Inferior parietal cortex (tissue), 1 donor: ENCODE data around the gene LRIT2.

Experiments used
- DNase-seq: peaks from one replicate; pipeline ENCODE4 v3.0.0-alpha.2; 2016; ENCODE audit errors: extremely low spot score

LRIT2 gene, protein sequence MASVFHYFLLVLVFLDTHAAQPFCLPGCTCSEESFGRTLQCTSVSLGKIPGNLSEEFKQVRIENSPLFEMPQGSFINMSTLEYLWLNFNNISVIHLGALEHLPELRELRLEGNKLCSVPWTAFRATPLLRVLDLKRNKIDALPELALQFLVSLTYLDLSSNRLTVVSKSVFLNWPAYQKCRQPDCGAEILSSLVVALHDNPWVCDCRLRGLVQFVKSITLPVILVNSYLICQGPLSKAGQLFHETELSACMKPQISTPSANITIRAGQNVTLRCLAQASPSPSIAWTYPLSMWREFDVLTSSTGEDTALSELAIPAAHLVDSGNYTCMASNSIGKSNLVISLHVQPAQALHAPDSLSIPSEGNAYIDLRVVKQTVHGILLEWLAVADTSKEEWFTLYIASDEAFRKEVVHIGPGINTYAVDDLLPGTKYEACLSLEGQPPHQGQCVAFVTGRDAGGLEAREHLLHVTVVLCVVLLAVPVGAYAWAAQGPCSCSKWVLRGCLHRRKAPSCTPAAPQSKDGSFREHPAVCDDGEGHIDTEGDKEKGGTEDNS

DNA sequence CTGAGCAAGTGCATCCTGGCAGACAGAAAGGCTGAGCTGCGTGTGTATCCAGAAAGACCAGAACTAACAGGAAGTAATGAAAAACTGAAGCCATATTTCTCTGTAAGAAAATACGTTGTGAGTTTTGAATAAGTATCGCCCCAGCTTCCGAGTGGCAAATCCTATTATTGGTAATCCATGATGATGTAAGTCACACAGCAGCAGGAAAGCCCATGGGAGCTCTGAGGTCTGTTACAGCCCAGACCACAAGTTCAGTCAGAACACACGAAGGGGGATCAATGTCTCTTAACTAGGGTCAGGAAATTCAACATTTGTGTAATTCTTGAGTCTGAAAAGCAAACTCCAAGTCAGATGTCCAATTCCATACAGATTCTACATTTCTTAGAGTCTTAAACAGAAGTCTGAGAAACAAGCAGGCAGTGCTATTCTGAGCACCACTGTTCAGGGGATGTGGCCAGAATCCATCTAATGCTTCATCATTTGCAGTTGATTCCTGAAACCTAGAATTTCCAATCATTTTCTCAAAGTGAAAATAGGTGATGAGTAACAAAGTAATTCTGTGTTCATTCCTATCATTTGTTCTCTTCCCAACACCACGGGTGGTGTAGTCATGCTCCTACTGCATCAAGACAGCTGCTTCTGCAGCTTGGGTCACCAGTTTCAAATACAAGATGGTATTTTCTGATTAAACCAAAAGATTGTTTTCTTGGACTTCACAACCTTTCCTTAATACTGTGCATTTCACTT lies at the start of gene LRIT2:
Gene LRIT2, minus strand, starts transcription at position 118 of the 747 bp plus-strand sequence. Its CDS starts 24 bp downstream, at position 94.
- peak; percentile 5 for DNase-seq

DNA sequence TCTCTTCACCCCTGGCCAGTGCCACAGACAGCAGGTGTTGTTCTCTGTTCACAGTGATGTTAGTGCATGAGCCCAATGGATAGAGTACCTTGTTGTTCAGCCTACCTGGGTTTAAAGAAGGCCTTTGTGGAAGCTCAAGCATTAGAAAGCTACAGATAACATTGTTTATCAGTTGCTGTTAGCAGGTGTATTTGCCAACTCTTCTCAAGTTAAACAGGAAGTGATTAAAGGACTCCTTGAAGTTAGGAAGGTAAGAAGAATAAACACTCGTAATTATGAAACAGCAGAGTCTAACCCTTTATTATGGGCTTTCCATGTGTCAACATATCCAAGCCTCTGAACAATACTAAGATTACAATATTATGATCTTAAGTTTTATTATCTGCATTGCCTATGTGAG lies 45.4 kb upstream of the LRIT2 start:
- DNase-seq: no peak

DNA sequence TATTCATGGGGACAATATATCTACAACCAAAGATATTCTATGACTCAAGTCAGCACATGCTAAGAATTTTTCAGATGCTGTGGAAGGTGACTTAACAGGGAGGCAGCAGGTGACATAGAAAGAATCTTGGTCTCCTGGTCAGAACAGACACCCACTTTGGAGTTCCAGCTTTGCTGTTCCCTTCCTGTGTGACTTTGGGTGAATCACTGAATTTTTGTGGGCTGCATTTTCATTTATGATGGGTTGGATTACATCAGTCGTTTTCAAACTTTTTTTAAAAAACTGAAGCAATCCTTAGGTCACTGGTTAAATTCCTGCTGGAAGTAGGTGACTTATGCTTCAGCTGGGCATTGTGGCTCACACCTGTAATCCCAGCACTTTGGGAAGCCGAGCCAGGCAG lies 44.4 kb upstream of the LRIT2 start:
- DNase-seq: no peak

DNA sequence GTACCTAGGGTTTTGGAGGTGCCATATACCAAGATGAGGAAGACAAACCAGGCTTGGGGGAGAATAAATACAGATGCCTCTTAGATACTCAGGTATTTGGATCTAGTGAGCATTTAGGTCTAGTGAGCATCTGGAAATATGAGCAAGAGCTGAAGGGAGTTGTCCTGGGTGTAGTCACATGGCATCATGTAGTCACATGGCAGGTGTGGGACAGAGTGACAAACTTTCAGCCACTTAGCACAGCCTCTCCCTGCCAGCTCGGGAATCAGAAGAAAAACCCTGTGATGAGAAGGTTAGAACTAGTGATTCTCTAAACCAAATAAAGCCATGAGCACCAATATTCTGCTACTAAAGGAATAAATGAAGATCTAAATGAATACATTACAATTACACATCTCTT lies 43.8 kb upstream of the LRIT2 start:
- no peak for DNase-seq

DNA sequence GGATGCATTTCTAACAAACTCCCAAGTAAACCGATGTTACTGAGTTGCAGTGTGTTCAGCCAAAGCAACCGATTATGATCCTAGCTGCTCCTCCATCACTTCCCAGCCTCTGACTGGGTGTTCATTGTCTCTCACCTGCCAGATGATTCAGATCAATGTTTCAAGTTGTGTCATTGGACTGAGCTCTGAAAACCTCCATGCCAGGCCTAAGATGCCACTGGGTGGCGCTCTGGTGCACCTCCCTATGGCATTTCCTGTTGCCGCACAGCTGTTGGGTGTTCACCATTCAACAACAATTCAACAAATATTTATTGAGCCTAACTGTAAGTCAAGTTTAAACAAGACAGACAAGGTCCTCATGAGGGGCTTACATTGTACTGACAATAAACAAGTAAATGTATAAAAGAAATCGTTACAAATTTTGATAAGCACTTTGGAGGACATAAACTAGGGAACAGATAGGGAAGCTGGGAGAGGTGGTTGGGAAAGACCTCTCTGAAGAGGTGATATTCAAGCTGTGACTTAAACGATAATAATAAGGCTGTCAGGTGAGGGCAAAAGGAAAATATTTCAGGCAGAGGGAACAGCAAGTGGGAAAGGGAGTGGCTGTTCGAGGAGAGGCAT lies 42.3 kb upstream of the LRIT2 start:
- DNase-seq: no peak

DNA sequence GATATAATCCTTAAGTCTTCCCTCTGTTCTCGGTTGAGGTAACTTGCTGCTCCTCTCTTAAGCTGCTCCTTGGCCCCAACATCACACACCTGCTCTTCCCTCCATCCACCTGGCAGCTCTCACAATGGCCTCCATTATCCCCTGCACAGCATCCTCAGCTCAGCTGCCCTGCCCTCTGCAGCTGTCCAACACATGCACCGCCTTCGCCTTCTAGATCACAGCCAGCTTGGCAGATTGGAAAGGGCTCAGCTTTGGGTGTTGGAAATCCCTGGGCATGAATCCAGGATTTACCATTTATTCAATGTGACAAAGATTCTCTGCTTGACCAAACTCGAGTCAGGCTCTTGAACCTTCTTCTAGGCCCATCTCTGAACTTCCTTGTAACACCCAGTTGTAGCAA lies 40.1 kb upstream of the LRIT2 start:
- DNase-seq: no peak

DNA sequence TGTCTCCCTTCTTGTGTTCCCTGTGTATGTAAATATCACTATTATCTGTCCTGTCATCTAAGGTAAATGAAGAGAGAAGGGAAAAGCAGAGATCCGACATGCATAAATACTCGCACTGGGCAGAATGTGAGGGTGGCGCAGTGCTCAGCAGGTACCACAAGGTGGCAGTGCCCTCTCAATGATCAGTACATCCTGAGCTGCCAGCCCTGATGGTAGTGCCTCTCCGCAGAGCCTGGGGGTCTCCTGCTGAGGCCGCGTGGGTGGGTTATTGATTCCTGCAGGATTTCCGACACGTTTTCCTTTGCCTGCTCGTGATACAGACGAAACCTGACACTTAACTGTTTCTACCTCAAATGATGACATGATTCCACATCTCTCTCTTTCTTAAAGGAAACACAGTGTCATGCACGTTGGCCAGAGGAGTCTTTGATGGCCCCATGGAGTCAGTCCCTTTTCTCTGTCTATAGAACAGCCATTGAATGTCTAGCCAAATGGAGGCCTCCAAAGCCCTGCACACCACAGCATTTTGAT lies 39.3 kb upstream of the LRIT2 start:
- peak; percentile 81 for DNase-seq

DNA sequence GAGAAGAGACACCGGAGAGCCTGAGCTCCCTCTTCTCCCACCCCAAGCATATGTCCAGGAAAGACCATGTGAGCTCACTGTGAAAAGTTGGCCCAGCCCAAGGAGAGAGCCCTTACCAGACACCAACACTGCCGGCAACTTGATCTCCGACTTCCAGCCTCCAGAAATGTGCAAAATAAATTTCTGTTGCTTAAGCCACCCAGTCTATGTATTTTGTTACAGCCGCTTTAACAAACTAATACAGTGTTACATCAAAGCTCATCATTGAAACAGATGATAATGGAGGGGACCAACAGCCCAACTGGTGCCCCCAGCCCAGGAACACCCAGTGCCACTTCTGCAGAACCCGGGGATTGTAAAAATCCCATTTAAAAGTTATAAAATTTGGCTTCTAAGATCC lies 38.4 kb upstream of the LRIT2 start:
- DNase-seq: no peak

DNA sequence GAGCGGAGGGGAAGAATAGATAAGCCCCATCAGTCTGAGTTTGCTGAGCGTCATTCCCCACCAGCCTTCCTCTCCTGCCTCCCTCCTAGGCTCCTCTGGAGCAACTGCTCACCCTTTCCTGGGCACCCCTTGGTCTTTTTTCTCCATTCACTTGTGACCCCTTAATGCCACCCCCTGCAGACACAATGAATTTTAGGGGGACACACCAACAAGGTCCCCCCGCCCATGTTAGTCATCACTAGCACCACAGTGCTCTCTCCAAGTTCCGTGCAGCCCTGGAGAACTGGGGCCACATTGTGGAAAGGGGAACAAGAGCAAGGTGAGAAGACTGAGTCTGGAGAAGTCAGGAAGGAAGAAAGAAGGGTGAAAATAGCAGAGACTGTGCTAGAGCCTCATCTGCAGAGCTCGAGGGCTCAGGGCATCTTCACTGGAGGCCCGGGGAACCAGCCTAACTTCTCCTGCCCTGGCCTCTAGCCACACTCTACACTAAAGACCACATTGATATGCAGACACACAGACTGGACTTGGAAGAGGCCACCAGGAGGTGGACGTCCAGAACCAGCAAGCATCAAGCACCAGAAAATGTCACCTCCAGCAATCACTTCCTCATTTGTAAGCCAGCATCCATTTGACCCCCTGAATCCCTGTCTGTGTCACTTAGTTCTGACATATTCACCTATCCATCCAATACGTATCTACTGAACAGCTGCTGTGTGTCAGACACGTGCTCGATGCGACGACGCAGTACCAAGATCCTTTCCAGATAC lies 37.0 kb upstream of the LRIT2 start:
- no peak for DNase-seq

DNA sequence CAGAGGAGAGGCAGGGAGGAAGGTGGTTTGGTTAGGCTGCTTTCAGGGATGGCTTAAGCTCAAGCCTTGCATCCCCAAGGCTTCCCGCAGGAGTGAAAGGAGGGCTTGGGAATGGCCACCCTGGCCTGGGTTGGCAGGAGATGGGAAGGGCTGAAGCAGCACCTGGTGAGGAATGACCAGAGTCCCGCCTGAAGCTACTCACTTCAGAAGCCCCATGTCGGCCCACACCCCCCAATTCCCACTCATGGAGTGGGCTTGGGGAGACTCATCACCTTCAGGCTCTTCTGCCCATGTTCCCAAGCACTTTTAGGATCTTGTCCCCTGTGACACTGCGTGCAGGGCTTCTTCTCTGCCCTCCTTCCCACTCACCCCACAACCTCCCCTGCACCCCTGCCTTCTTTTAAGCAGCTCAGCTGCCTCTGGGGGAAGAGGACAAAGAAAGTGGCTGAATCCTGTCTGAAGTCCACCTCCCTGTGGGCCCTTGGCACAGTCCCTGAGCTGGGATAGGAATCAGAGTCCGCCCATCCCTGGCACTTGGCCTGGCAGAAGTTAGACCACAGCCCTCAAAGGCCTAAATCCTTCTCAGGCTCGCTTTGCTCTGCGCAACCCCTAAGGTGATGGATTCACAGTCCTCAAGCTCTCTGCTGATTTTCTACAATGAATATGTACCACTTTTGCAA lies 36.0 kb upstream of the LRIT2 start:
- no peak for DNase-seq

DNA sequence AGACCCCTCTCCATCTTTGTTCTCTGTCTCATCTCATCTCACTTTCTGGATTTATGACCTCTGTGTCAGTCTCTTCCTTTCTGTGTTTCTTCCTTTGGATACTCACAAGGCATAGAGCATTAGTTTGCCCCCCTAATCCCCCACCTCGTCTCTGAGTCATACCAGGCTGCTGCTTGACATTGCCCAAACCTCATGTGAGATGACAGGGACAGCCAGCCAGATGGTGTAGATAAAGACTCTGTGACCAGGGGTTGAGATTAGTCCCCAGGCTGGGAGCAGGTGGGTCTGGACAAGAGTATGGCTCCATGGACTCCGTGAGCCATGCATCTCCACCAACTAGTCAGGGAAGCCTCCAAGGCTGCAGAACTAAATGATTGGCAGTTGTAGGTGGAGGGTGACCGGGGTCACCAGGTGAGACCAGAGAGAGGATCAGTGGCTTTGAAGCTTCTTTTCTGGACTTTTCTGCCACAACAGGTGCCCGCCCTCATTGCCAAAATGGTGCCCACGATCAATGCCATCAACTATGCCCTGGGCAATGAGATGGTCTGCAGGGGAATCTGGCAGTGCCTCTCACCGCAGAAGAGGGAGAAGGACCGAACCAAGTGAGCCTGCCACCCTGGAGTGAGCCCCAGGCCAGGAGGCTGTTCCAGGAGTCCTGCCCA lies 32.8 kb upstream of the LRIT2 start:
- DNase-seq: no peak

DNA sequence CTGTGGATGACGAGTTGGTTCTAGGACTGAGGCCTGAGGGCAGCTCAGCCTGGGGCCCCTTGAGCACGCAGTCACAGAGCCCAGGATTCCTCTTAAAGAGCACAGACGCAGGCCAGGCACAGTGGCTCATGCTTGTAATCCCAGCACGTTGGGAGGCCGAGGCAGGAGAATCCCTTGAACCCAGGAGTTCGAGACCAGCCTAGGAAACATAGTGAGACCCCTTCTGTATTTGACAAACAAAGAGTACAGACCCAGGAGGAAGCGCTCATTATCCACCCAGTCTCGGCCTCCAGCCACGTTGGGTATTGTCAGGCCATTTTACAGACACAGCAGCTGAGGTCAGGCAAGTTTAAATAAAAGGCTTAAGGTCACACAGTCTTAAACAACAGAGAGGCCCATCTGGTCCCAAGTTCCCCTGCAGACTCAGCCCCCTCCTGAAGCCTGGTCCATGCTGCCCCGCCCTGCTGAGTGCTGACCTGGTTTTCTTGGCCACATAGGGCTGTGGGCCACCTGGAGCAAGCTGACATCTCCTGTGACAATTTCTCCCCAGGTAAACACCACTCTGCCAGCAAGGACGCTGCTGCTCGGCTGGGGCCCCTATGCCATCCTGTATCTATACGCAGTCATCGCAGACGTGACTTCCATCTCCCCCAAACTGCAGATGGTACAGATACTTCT lies 32.1 kb upstream of the LRIT2 start:
- no peak for DNase-seq

DNA sequence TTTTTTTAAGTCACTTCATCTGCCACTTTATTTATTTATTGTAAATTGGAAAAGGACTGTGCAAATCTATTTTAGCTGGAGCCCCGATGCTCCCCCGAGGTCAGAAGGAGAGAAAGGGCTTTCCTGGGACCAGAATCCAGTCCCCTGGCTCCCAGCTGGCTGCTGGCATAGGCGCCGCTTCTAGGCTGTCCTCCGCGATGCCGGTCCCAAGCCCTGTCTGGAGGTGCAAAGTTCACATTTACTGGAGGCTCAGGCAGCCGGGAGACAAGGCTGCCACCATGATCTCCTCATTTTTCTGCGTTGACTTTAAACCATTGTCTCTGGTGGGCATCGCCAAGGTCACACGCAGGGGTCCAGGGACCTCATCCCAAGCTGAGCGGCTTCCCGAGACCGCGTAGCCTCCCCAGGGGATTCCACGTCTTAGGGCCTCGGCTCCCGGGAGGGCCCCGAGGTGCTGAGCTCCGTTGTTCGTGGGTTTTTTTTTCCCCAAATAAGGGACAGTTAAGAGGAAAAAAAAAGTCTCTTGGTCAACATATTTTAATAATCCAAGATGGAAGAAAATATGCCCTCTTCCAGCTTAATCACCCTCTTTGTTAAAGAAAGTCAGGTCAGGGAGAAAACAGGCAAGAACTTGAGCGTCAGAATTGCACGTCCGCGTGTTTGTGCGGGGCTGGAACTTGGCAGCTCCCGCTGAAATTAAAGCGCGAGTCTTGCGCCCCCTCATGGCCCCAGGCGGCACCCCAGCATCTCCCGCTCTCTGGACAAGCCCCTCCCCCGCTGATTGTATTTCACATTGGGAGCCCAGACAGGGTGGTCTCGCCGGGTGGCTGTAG lies 31.4 kb upstream of the LRIT2 start:
- peak; percentile 57 for DNase-seq

DNA sequence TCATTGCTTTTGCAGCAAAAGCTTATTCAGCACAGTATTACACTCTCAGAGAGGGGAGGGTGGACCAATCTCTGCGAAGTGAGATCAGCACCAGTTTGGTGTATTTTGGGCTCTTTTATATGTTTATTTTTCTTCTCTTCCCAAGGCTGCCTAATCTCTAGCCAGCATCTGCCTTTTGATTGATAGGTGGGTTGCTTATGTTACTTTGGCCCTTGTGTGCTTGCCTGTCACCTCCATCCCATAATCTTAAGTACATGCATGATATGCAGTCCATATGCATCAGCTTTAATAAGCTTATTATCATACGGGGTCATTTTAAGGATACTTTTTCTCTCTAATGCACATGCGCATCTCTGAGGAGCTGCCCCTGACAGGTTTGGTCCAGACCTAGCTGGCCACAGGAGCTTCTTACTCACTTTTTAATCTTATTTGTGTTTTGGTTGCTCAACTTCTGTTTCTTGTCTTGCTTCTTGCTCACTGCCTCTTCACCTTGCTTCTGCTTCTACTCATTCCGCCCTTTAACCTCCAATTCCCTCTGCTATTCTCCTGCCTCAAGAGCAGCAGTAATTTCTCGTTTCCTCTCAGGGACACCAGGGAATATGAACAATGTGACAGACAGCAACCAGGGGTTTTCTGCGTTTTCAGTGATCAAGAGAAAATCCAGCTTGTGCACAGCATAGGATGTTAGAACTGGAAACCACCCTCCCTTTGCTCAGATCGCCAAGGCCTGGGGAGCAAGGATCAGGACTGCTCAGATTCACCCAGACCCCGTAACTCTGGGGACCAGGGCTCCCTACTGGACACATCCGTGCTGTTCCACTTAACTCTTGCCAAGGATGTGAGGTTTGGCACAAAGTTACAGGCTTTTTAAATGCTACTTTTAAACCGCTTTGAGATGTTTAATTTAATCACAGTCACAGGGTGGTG lies 29.5 kb upstream of the LRIT2 start:
- no peak for DNase-seq

DNA sequence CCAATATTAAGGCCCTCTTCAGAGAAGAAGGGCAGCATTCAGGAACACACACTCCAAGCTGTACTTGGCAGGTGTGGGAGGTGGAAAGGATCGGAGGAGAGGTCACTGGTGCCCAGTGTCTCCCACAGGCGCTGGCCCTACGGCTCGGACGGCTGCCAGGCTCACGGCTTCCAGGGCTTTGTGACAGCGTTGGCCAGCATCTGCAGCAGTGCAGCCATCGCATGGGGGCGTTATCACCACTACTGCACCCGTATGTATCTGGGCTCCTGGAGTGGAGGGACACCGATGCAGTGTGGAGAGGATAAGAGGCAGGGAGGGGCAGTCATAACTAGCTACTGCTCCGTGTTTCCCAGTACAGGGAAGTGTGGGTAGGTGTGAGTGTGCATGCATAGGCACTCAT lies 23.4 kb upstream of the LRIT2 start:
- DNase-seq: no peak

DNA sequence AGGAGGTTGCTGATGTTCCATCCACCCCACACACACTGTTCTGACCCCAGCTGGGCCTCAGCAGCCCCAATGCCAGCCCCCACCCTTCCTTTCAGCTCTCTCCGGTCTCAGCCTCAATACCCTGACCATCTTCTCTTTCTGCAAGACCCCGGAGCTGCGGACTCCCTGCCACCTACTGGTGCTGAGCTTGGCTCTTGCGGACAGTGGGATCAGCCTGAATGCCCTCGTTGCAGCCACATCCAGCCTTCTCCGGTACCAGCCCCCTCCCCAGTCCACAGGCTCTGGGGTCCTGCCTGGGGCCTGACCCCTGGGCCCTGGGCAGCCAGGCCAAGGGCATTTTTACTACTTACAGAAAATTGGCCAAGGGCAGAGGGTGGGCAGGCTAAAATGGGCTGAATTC lies 22.2 kb upstream of the LRIT2 start:
- no peak for DNase-seq

DNA sequence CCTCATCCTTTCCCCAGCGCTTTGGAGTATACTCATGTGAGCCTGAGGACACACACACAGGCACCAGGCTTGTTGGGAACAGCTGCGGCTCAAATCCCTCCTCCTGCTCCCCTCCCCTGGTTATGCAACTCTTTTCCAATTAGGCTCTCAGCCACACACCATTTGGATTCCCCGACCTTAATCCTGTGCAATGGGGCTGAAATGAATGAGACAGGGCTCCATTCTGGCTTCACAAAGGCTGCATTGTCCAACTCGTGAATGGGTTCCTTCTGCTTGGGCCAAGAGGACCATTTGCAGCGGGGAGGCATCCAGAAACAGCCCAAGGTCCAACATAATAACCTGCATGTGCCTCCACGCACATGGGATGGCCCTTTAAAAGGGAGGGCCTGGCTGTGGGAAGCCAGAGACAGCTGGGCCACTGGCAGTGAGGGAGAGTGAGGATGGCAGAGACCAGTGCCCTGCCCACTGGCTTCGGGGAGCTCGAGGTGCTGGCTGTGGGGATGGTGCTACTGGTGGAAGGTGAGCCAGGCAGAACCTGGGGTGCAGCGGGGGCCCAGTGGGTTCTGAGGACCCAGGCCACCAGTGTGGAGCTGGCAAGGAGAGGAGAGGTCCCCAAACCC lies 19.4 kb upstream of the LRIT2 start, which contains the start of gene RGR:
Gene RGR, plus strand, starts transcription at position 403 of the 620 bp plus-strand sequence. Its CDS starts 38 bp downstream, at position 441.
- DNase-seq: peak; percentile 96
